Activated CD4-positive, alpha-beta memory T cell treated with anti-CD3 and anti-CD28 coated beads, Interleukin-2, amount 10 ng/mL, durations not matched to agents 7 days and 5 days (primary cell): Measurements from ENCODE around the gene AJAP1. TPM values are rescaled to one million over a fixed set of nuclear protein-coding genes. Genes with fewer than 3 reads are reported as not detected.

Experiments
- CTCF ChIA-PET: fragments of 350-600 bp; sonication (Branson Sonifier 250); formaldehyde crosslinking; loops from one replicate; lab custom pipeline; 2021; ENCODE audit warnings: antibody characterized with exemption, inconsistent platforms; lab: Charles Lee
- POLR2A ChIA-PET: fragments of 350-600 bp; sonication (Branson Sonifier 250); formaldehyde crosslinking; loops from one replicate; lab custom pipeline; 2021; ENCODE audit warnings: antibody characterized with exemption; lab: Charles Lee
- DNase-seq: peaks from one replicate; pipeline ENCODE4 v3.0.0-alpha.2; 2020
- H3K27ac Mint-ChIP-seq: one replicate; pipeline ENCODE4 v1.8.0; 2021; ENCODE audit warnings: mild to moderate bottlenecking, mixed read lengths
- H3K27me3 Mint-ChIP-seq: one replicate; pipeline ENCODE4 v1.8.0; 2021; ENCODE audit warnings: mixed read lengths
- H3K36me3 Mint-ChIP-seq: one replicate; pipeline ENCODE4 v1.8.0; 2021; ENCODE audit warnings: low read depth, mixed read lengths
- H3K4me1 Mint-ChIP-seq: one replicate; pipeline ENCODE4 v1.8.0; 2021; ENCODE audit warnings: mixed read lengths
- H3K4me3 Mint-ChIP-seq: one replicate; pipeline ENCODE4 v1.8.0; 2021; ENCODE audit warnings: mild to moderate bottlenecking, mixed read lengths
- H3K9me3 Mint-ChIP-seq: one replicate; pipeline ENCODE4 v1.8.0; 2021; ENCODE audit warnings: mixed read lengths
- total RNA-seq, 2 experiments: library from RNA; stranded (reverse); gene quantifications; one replicate each; pipeline ENCODE4 v1.2.3, GENCODE V29; 2021

The AJAP1 gene
- total RNA-seq, 2 experiments from 2014 or later: not detected

GRCh38 chr1:4684864-4685522 lies 30.6 kb downstream of the AJAP1 start:
- no peaks in the 10 kb centered on the region for H3K36me3 Mint-ChIP-seq
- no peak overlapping the region for H3K4me3 Mint-ChIP-seq
- H3K27ac Mint-ChIP-seq: no peak overlapping the region
- H3K4me1 Mint-ChIP-seq: no peaks in the 10 kb centered on the region
- DNase-seq: no peak
- CTCF ChIA-PET: no interaction called here
- H3K27me3 Mint-ChIP-seq: no peaks in the 10 kb centered on the region
- H3K9me3 Mint-ChIP-seq: no peaks in the 10 kb centered on the region
- POLR2A ChIA-PET: no interaction called here

- Mint-ChIP-seq H3K27ac (no peak overlapping the region), H3K27me3 (no peaks in the 10 kb centered on the region), H3K4me3 (no peak overlapping the region), H3K36me3 (no peaks in the 10 kb centered on the region), H3K9me3 (no peaks in the 10 kb centered on the region), H3K4me1 (no peaks in the 10 kb centered on the region)
- POLR2A ChIA-PET: no interaction called here
- DNase-seq: no peak
- CTCF ChIA-PET: no interaction called here
Observed at GRCh38 chr1:4685523-4685865, 31.1 kb downstream of the AJAP1 start.

GRCh38 chr1:4687943-4688342 lies 33.5 kb downstream of the AJAP1 start:
- no peak for DNase-seq
- Mint-ChIP-seq H3K4me3 (no peak overlapping the region), H3K27me3 (no peaks in the 10 kb centered on the region), H3K9me3 (no peaks in the 10 kb centered on the region), H3K36me3 (no peaks in the 10 kb centered on the region), H3K4me1 (no peaks in the 10 kb centered on the region), H3K27ac (no peak overlapping the region)
- ChIA-PET CTCF (interaction anchor here (0.7 kb wide), 1 partner anchor 328 kb away, joined by 4 read pairs; no protein-coding TSS in a partner anchor), POLR2A (no interaction called here)

- Mint-ChIP-seq H3K36me3 (no peaks in the 10 kb centered on the region), H3K4me1 (no peaks in the 10 kb centered on the region), H3K27me3 (no peaks in the 10 kb centered on the region), H3K9me3 (no peaks in the 10 kb centered on the region), H3K4me3 (no peak overlapping the region), H3K27ac (no peak overlapping the region)
- CTCF ChIA-PET: no interaction called here
- DNase-seq: no peak
- POLR2A ChIA-PET: no interaction called here
Observed at GRCh38 chr1:4689271-4689935, 35.0 kb downstream of the AJAP1 start.

GRCh38 chr1:4689941-4690635 lies 35.7 kb downstream of the AJAP1 start:
- POLR2A ChIA-PET: no interaction called here
- H3K9me3 Mint-ChIP-seq: no peaks in the 10 kb centered on the region
- DNase-seq: no peak
- no peaks in the 10 kb centered on the region for H3K27me3 Mint-ChIP-seq
- no peaks in the 10 kb centered on the region for H3K4me1 Mint-ChIP-seq
- H3K4me3 Mint-ChIP-seq: no peak overlapping the region
- no peaks in the 10 kb centered on the region for H3K36me3 Mint-ChIP-seq
- H3K27ac Mint-ChIP-seq: no peak overlapping the region
- CTCF ChIA-PET: no interaction called here

- no peak overlapping the region for H3K4me3 Mint-ChIP-seq
- ChIA-PET CTCF (no interaction called here), POLR2A (no interaction called here)
- no peak for DNase-seq
- no peak overlapping the region for H3K27ac Mint-ChIP-seq
- no peaks in the 10 kb centered on the region for H3K27me3 Mint-ChIP-seq
- H3K9me3 Mint-ChIP-seq: no peaks in the 10 kb centered on the region
- H3K4me1 Mint-ChIP-seq: no peaks in the 10 kb centered on the region
- H3K36me3 Mint-ChIP-seq: no peaks in the 10 kb centered on the region
Observed at GRCh38 chr1:4690951-4691675, 36.7 kb downstream of the AJAP1 start.

- no peaks in the 10 kb centered on the region for H3K36me3 Mint-ChIP-seq
- no peak overlapping the region for H3K4me3 Mint-ChIP-seq
- no peaks in the 10 kb centered on the region for H3K27me3 Mint-ChIP-seq
- POLR2A ChIA-PET: no interaction called here
- no peak overlapping the region for H3K27ac Mint-ChIP-seq
- H3K9me3 Mint-ChIP-seq: no peaks in the 10 kb centered on the region
- CTCF ChIA-PET: no interaction called here
- no peak for DNase-seq
- H3K4me1 Mint-ChIP-seq: no peaks in the 10 kb centered on the region
Observed at GRCh38 chr1:4691766-4692405, 37.5 kb downstream of the AJAP1 start.

- H3K4me3 Mint-ChIP-seq: no peak overlapping the region
- ChIA-PET POLR2A (no interaction called here), CTCF (no interaction called here)
- no peak overlapping the region for H3K27ac Mint-ChIP-seq
- no peaks in the 10 kb centered on the region for H3K9me3 Mint-ChIP-seq
- H3K36me3 Mint-ChIP-seq: no peaks in the 10 kb centered on the region
- no peak for DNase-seq
- H3K27me3 Mint-ChIP-seq: no peaks in the 10 kb centered on the region
- no peaks in the 10 kb centered on the region for H3K4me1 Mint-ChIP-seq
Observed at GRCh38 chr1:4692437-4692836, 38.0 kb downstream of the AJAP1 start.

GRCh38 chr1:4693331-4693730 lies 38.9 kb downstream of the AJAP1 start:
- H3K9me3 Mint-ChIP-seq: no peaks in the 10 kb centered on the region
- H3K27me3 Mint-ChIP-seq: no peaks in the 10 kb centered on the region
- no peaks in the 10 kb centered on the region for H3K36me3 Mint-ChIP-seq
- no peaks in the 10 kb centered on the region for H3K4me1 Mint-ChIP-seq
- POLR2A ChIA-PET: no interaction called here
- H3K4me3 Mint-ChIP-seq: no peak overlapping the region
- no peak for DNase-seq
- no peak overlapping the region for H3K27ac Mint-ChIP-seq
- CTCF ChIA-PET: no interaction called here

- no peaks in the 10 kb centered on the region for H3K36me3 Mint-ChIP-seq
- H3K27me3 Mint-ChIP-seq: no peaks in the 10 kb centered on the region
- CTCF ChIA-PET: no interaction called here
- no peak overlapping the region for H3K27ac Mint-ChIP-seq
- DNase-seq: no peak
- H3K9me3 Mint-ChIP-seq: no peaks in the 10 kb centered on the region
- H3K4me1 Mint-ChIP-seq: no peaks in the 10 kb centered on the region
- POLR2A ChIA-PET: no interaction called here
- no peak overlapping the region for H3K4me3 Mint-ChIP-seq
Observed at GRCh38 chr1:4693891-4694290, 39.5 kb downstream of the AJAP1 start.

GRCh38 chr1:4694492-4694891 lies 40.1 kb downstream of the AJAP1 start:
- POLR2A ChIA-PET: no interaction called here
- no peak for DNase-seq

GRCh38 chr1:4695241-4695640 lies 40.8 kb downstream of the AJAP1 start:
- Mint-ChIP-seq H3K4me1 (no peaks in the 10 kb centered on the region), H3K27ac (no peak overlapping the region), H3K4me3 (no peak overlapping the region), H3K27me3 (no peaks in the 10 kb centered on the region), H3K36me3 (no peaks in the 10 kb centered on the region), H3K9me3 (no peaks in the 10 kb centered on the region)
- no peak for DNase-seq
- CTCF ChIA-PET: no interaction called here
- POLR2A ChIA-PET: no interaction called here

More at GRCh38 chr1:4694492-4694891, 40.1 kb downstream of the AJAP1 start:
- H3K27ac Mint-ChIP-seq: no peak overlapping the region
- H3K4me3 Mint-ChIP-seq: no peak overlapping the region
- CTCF ChIA-PET: no interaction called here
- H3K9me3 Mint-ChIP-seq: no peaks in the 10 kb centered on the region
- no peaks in the 10 kb centered on the region for H3K27me3 Mint-ChIP-seq
- H3K4me1 Mint-ChIP-seq: no peaks in the 10 kb centered on the region
- H3K36me3 Mint-ChIP-seq: no peaks in the 10 kb centered on the region
